Kidney (tissue), 14 donors: Measurements from ENCODE around the gene TACC2. TPM values are rescaled to one million over a fixed set of nuclear protein-coding genes. Genes with fewer than 3 reads are reported as not detected.
"Not testable (repeated sequence)": the region's sequence is repeated elsewhere in the genome, so short reads cannot be mapped to it uniquely, and the experiment has no call there.

Source experiments
- DNase-seq, 5 donors: peaks; one replicate each; pipeline ENCODE4 v3.0.0-alpha.2; 2013 to 2020
- FAIRE-seq: peaks from 2 replicates; lab custom pipeline; 2012; peaks lifted over from hg19 to GRCh38; lab: Jason Lieb, UNC
- H3K27ac ChIP-seq, 2 donors: one replicate each; pipeline ENCODE4 v1.7.0; 2013; ENCODE audit warnings: low read depth in 2 of 2, low read length in 2 of 2, inconsistent platforms in 1 of 2
- H3K27me3 ChIP-seq: one replicate; pipeline ENCODE4 v1.7.1; 2013; ENCODE audit warnings: low read length, inconsistent platforms; ENCODE audit not compliant: control insufficient read depth, insufficient read depth
- H3K36me3 ChIP-seq, 3 donors: one replicate each; pipeline versions ENCODE4 v1.7.0 to v1.7.1; 2013; ENCODE audit warnings: low read length in 3 of 3, control low read depth in 1 of 3, inconsistent platforms in 1 of 3; ENCODE audit not compliant: insufficient read depth in 3 of 3, control insufficient read depth in 2 of 3
- H3K4me1 ChIP-seq, 3 donors: one replicate each; pipeline versions ENCODE4 v1.7.0 to v1.7.1; 2013; ENCODE audit warnings: low read length in 3 of 3, inconsistent platforms in 1 of 3, low read depth in 1 of 3; ENCODE audit not compliant: control insufficient read depth in 2 of 3, insufficient read depth in 2 of 3
- H3K4me3 ChIP-seq, 3 donors: one replicate each; pipeline versions ENCODE4 v1.7.0 to v1.8.1; 2013; ENCODE audit warnings: low read length in 3 of 3, control low read depth in 1 of 3, inconsistent platforms in 1 of 3
- H3K9ac ChIP-seq, 3 donors: one replicate each; pipeline versions ENCODE4 v1.7.0 to v1.7.1; 2013; ENCODE audit warnings: low read length in 3 of 3, control low read depth in 1 of 3, inconsistent platforms in 1 of 3
- H3K9me3 ChIP-seq, 3 donors: one replicate each; pipeline versions ENCODE4 v1.7.0 to v1.7.1; 2013; ENCODE audit warnings: low read length in 3 of 3, control low read depth in 1 of 3, inconsistent platforms in 1 of 3; ENCODE audit not compliant: control insufficient read depth in 2 of 3, insufficient read depth in 1 of 3
- CTCF ChIP-seq: IDR thresholded peaks from 3 replicates; pipeline ENCODE4 v1.5.1; 2012; ENCODE audit warnings: mild to moderate bottlenecking, moderate library complexity, borderline replicate concordance; ENCODE audit not compliant: insufficient read depth; ENCODE audit errors: extremely low read depth
- intact Hi-C: fragments of 100-400 bp; cut with DNase I; formaldehyde crosslinking; loops from one replicate; pipeline ENCODE4 v1.11.1; 2022
- polyA plus RNA-seq: library from polyadenylated mRNA; stranded (reverse); fragments of 350-450 nt; fragmentation: Illumina TruSeq; extraction: RNeasy Lipid Tissue Mini Kit (QIAGEN cat#74804); gene quantifications from one replicate; pipeline ENCODE4 v1.2.3, GENCODE V29; 2014; ENCODE audit warnings: low read depth, low replicate concordance; ENCODE audit not compliant: insufficient read depth
- total RNA-seq: library from RNA; stranded (reverse); fragmentation: NEBNext Ultra II Directional; extraction: Animal tissue kit (Norgen Biotek cat#: 25700); gene quantifications from one replicate; pipeline ENCODE4 v1.2.1, GENCODE V29; 2021
- donor health status: control.
- donor health status: control.
- donor health status: control.
- donor health status: control.
- donor health status: control.
- donor health status: DM: yes; HTN: yes; CAD: no.
- donor health status: Normal renal cell carcinoma (clear cell type).

The TACC2 gene
- total and polyA plus RNA-seq, 2 donors from 2014 or later: 36.4 to 81.0 TPM

GRCh38 chr10:122102146-122102868, 113.3 kb downstream of the TACC2 start:
- DNase-seq (no peak), FAIRE-seq (no peak)
- Histone ChIP-seq H3K4me1 (peaks cover 0 to 3% (median 0%) of the 10 kb centered on the region in 3 donors), H3K36me3 (no peaks in the 10 kb centered on the region), H3K9me3 (no peaks in the 10 kb centered on the region), H3K9ac (no peak overlapping the region), H3K4me3 (no peak overlapping the region), H3K27me3 (no peaks in the 10 kb centered on the region), H3K27ac (peak overlapping the region in 1 of 2 donors; percentile 36)
- intact Hi-C loops: no loop called here
- TF ChIP-seq CTCF: no peak

GRCh38 chr10:122102869-122103525, 114.0 kb downstream of the TACC2 start:
- DNase-seq (no peak), FAIRE-seq (no peak)
- intact Hi-C loops: no loop called here
- H3K9me3 ChIP-seq: no peaks in the 10 kb centered on the region
- H3K4me3 ChIP-seq: no peak overlapping the region
- no peak for TF ChIP-seq CTCF
- peaks cover 0 to 3% (median 0%) of the 10 kb centered on the region in 3 donors for H3K4me1 ChIP-seq
- H3K27me3 ChIP-seq: no peaks in the 10 kb centered on the region
- peak overlapping the region in 1 of 2 donors; percentile 36 for H3K27ac ChIP-seq
- H3K36me3 ChIP-seq: no peaks in the 10 kb centered on the region
- H3K9ac ChIP-seq: no peak overlapping the region

GRCh38 chr10:122103592-122103991, 114.6 kb downstream of the TACC2 start:
- no peak overlapping the region for H3K27ac ChIP-seq
- FAIRE-seq (no peak), DNase-seq (no peak)
- intact Hi-C loops: no loop called here
- no peaks in the 10 kb centered on the region for H3K9me3 ChIP-seq
- H3K4me3 ChIP-seq: no peak overlapping the region
- TF ChIP-seq CTCF: no peak
- no peaks in the 10 kb centered on the region for H3K36me3 ChIP-seq
- H3K27me3 ChIP-seq: no peaks in the 10 kb centered on the region
- peaks cover 0 to 3% (median 0%) of the 10 kb centered on the region in 3 donors for H3K4me1 ChIP-seq
- H3K9ac ChIP-seq: no peak overlapping the region

GRCh38 chr10:122108786-122109185, 119.8 kb downstream of the TACC2 start:
- H3K27ac ChIP-seq, H3K4me3 ChIP-seq, DNase-seq, intact Hi-C loops, H3K4me1 ChIP-seq, H3K9me3 ChIP-seq, FAIRE-seq, H3K36me3 ChIP-seq, H3K27me3 ChIP-seq, H3K9ac ChIP-seq: not testable (repeated sequence)
